K562 (cell line): ENCODE results near the gene LY6G6D. TPM values are rescaled to one million over a fixed set of nuclear protein-coding genes. Genes with fewer than 3 reads are reported as not detected.

Experiments used
- E2F4 ChIP-seq: sonication (generic); formaldehyde crosslinking; IDR thresholded peaks from 2 replicates; pipeline ENCODE4 v1.8.0; 2022; ENCODE audit warnings: mild to moderate bottlenecking, low read depth, missing genetic modification reagents
- FIP1L1 ChIP-seq: fragments of 200-400 bp; formaldehyde crosslinking; IDR thresholded peaks from 2 replicates; pipeline ENCODE4 v1.6.1; 2018; ENCODE audit warnings: mild to moderate bottlenecking, low read depth, low read length; ENCODE audit not compliant: poor library complexity, severe bottlenecking
- GTF2B ChIP-seq: IDR thresholded peaks from 2 replicates; pipeline ENCODE4 v1.6.1; 2011; ENCODE audit not compliant: insufficient read length; ENCODE audit errors: extremely low read depth
- HBP1 ChIP-seq: fragments of 450-650 bp; formaldehyde crosslinking; IDR thresholded peaks from 2 replicates; pipeline ENCODE4 v1.4.0; 2022; ENCODE audit warnings: missing genetic modification characterization
- HDGF ChIP-seq: fragments of 450-650 bp; IDR thresholded peaks from 2 replicates; pipeline ENCODE4 v1.6.1; 2016
- MNT ChIP-seq, 2 experiments: fragments of 450-650 bp; conservative IDR thresholded peaks; 2 replicates each; pipeline ENCODE4 v1.6.1; 2017; ENCODE audit warnings: mild to moderate bottlenecking in 2 of 2, moderate library complexity in 2 of 2
- OTX1 ChIP-seq: fragments of 450-650 bp; formaldehyde crosslinking; IDR thresholded peaks from 2 replicates; pipeline ENCODE4 v1.4.0; 2022; ENCODE audit warnings: mild to moderate bottlenecking
- PRDM10 ChIP-seq: fragments of 450-650 bp; IDR thresholded peaks from 2 replicates; pipeline ENCODE4 v1.6.1; 2018; ENCODE audit not compliant: partially characterized antibody
- PRMT5 ChIP-seq: sonication (generic); formaldehyde crosslinking; IDR thresholded peaks from 2 replicates; pipeline ENCODE4 v1.5.0; 2020; ENCODE audit warnings: missing genetic modification reagents
- PTRF ChIP-seq: fragments of 450-650 bp; IDR thresholded peaks from 2 replicates; pipeline ENCODE4 v1.6.1; 2016; ENCODE audit warnings: mild to moderate bottlenecking, missing genetic modification characterization, missing compliant biosample characterization
- SIN3A ChIP-seq, 2 experiments: fragments of 150-350 bp in 1 of 2; IDR thresholded peaks; 2 replicates each; pipeline ENCODE4 v1.6.1; 2011 to 2016; ENCODE audit warnings: borderline replicate concordance in 2 of 2, low read depth in 2 of 2, low read length in 2 of 2, mild to moderate bottlenecking in 2 of 2, moderate library complexity in 2 of 2; ENCODE audit not compliant: control insufficient read depth in 1 of 2
- SMARCA4 ChIP-seq: fragments of 450-650 bp; IDR thresholded peaks from 2 replicates; pipeline ENCODE4 v1.6.1; 2016
- SRSF1 ChIP-seq: fragments of 200-400 bp; formaldehyde crosslinking; IDR thresholded peaks from 2 replicates; pipeline ENCODE4 v1.6.1; 2017; ENCODE audit warnings: mild to moderate bottlenecking, low read depth, low read length, moderate library complexity
- STAG1 ChIP-seq: sonication (generic); formaldehyde crosslinking; IDR thresholded peaks from 2 replicates; pipeline ENCODE4 v1.5.0; 2020; ENCODE audit warnings: missing genetic modification reagents, borderline replicate concordance
- TFAP4 ChIP-seq: sonication (generic); formaldehyde crosslinking; IDR thresholded peaks from 2 replicates; pipeline ENCODE4 v1.8.0; 2022; ENCODE audit warnings: missing genetic modification reagents, mild to moderate bottlenecking, moderate library complexity, borderline replicate concordance
- TFE3 ChIP-seq: fragments of 450-650 bp; formaldehyde crosslinking; IDR thresholded peaks from 2 replicates; pipeline ENCODE4 v1.4.0; 2020; ENCODE audit warnings: mild to moderate bottlenecking, mixed read lengths
- polyA plus RNA-seq, 8 experiments: library from polyadenylated mRNA; depleted of rRNA in 4 of 8; stranded (reverse) in 5 of 8; unstranded in 3 of 8; fragments of >200 nt; fragmentation: Nextera tagmentation in 2 of 8; fragmentation: Illumina TruSeq in 1 of 8; extraction: Ambion mirVana in 2 of 8; extraction: Trizol in 1 of 8; gene quantifications; 2 replicates each; pipeline versions ENCODE4 v1.2.1 to v1.2.3, GENCODE V29; 2011 to 2014; ENCODE audit warnings: inconsistent platforms in 1 of 8, missing spikeins in 1 of 8
- total RNA-seq, 7 experiments: library from RNA; depleted of rRNA in 6 of 7; stranded (reverse); fragments of >200 nt in 6 of 7; fragmentation: Illumina TruSeq in 2 of 7; extraction: Trizol in 2 of 7; gene quantifications; 2 replicates each; pipeline versions ENCODE4 v1.2.1 to v1.2.3, GENCODE V29; 2011 to 2021; ENCODE audit warnings: low replicate concordance in 1 of 7

Gene LY6G6D
- total and polyA plus RNA-seq, 9 of the 15 experiments (the other 6 are each of a cell fraction or from before 2014, with no cell fraction given): 0.30 to 0.38 TPM; not detected in 7

GRCh38 chr6:31686483-31686882 lies 28.7 kb upstream of the LY6G6D start (continued):
- TF ChIP-seq STAG1 (CRISPR knock-in tag) (no peak), SRSF1 (no peak), E2F4 (CRISPR knock-in tag) (no peak), FIP1L1 (no peak), HDGF (peak; percentile 97), SIN3A (IDR thresholded peaks at IDR 0.05; ENCODE audit: borderline replicate concordance in 2 of 2, control insufficient read depth in 1 of 2, low read depth in 2 of 2, low read length in 2 of 2) (no peak), OTX1 (CRISPR knock-in tag) (0 out of 2 replicates have a peak, but pooled peaks have one; percentile 68), PRDM10 (peak; percentile 65), HBP1 (peak; percentile 45; the same call in 1 of the 2 replicates), SMARCA4 (peak; percentile 66), PRMT5 (CRISPR knock-in tag) (no peak), TFAP4 (CRISPR knock-in tag) (0 out of 2 replicates have a peak, but pooled peaks have one; percentile 6), MNT (conservative IDR thresholded peaks at IDR 0.05) (0 out of 4 replicates have a peak, but pooled peaks of 1 of the 2 experiments have one; percentile 29), TFE3 (no peak), PTRF (no peak), GTF2B (no peak)
